Measurements from ENCODE around the gene ACP2.

The ACP2 gene

GRCh38 chr11:47271328-47271727 is 22.7 kb upstream of the ACP2 start:
- Histone ChIP-seq H4K20me1 (ENCODE audit: insufficient read depth, low read length) (0 out of 2 replicates have a peak, but pooled peaks cover 10% of the 10 kb centered on the region), H3K27me3 (replicated peaks; ENCODE audit: insufficient read depth, low read length) (no peaks in the 10 kb centered on the region), H3K9ac (ENCODE audit: low read length) (peak overlapping the region; percentile 86; the same call in 1 of the 2 replicates), H3K4me3 (ENCODE audit: low read length) (peak overlapping the region; percentile 86), H3K4me2 (ENCODE audit: low read depth, low read length) (peak overlapping the region; percentile 94), H2AFZ (ENCODE audit: low read length) (peak overlapping the region; percentile 8; the same call in 1 of the 2 replicates), H3K79me2 (ENCODE audit: low read length) (peaks cover 46% of the 10 kb centered on the region), H3K27ac (ENCODE audit: low read length) (peak overlapping the region; percentile 35; the same call in 1 of the 2 replicates), H3K9me2 (replicated peaks; ENCODE audit: insufficient read depth, low read length) (no peaks in the 10 kb centered on the region), H3K9me3 (replicated peaks; ENCODE audit: insufficient read depth, low read length) (no peaks in the 10 kb centered on the region), H3F3A (ENCODE audit: insufficient read depth, low read length) (peaks cover 17% of the 10 kb centered on the region), H3K4me1 (ENCODE audit: low read length) (peaks cover 26% of the 10 kb centered on the region), H3K36me3 (replicated peaks; ENCODE audit: insufficient read depth, low read length) (peaks cover 7% of the 10 kb centered on the region)
- no peak for DNase-seq
- TF ChIP-seq CTCF (IDR thresholded peaks at IDR 0.05; ENCODE audit: low read length): no peak

- Histone ChIP-seq H3K79me2 (ENCODE audit: low read length) (peaks cover 46% of the 10 kb centered on the region), H3K27me3 (replicated peaks; ENCODE audit: insufficient read depth, low read length) (no peaks in the 10 kb centered on the region), H3K4me1 (ENCODE audit: low read length) (peaks cover 26% of the 10 kb centered on the region), H3F3A (ENCODE audit: insufficient read depth, low read length) (peaks cover 17% of the 10 kb centered on the region), H3K9ac (ENCODE audit: low read length) (peak overlapping the region; percentile 86), H2AFZ (ENCODE audit: low read length) (peak overlapping the region; percentile 8; the same call in 1 of the 2 replicates), H3K4me3 (ENCODE audit: low read length) (peak overlapping the region; percentile 86), H4K20me1 (ENCODE audit: insufficient read depth, low read length) (0 out of 2 replicates have a peak, but pooled peaks cover 10% of the 10 kb centered on the region), H3K9me2 (replicated peaks; ENCODE audit: insufficient read depth, low read length) (no peaks in the 10 kb centered on the region), H3K4me2 (ENCODE audit: low read depth, low read length) (peak overlapping the region; percentile 94), H3K36me3 (replicated peaks; ENCODE audit: insufficient read depth, low read length) (peaks cover 7% of the 10 kb centered on the region; the same call in 1 of the 2 replicates), H3K9me3 (replicated peaks; ENCODE audit: insufficient read depth, low read length) (no peaks in the 10 kb centered on the region), H3K27ac (ENCODE audit: low read length) (peak overlapping the region; percentile 79; the same call in 1 of the 2 replicates)
- TF ChIP-seq EZH2phosphoT487 (IDR thresholded peaks at IDR 0.05; ENCODE audit: low read length) (no peak), CTCF (IDR thresholded peaks at IDR 0.05; ENCODE audit: low read length) (peak; percentile 27)
- DNase-seq: peak; percentile 26
Measured at GRCh38 chr11:47270331-47271271, 22.0 kb upstream of the ACP2 start.

- Histone ChIP-seq H3F3A (ENCODE audit: insufficient read depth, low read length) (peaks cover 17% of the 10 kb centered on the region), H2AFZ (ENCODE audit: low read length) (peak within 1 kb of the TSS; percentile 95), H3K9me3 (replicated peaks; ENCODE audit: insufficient read depth, low read length) (no peaks in the 10 kb centered on the region), H4K20me1 (ENCODE audit: insufficient read depth, low read length) (0 out of 2 replicates have a peak, but pooled peaks cover 10% of the 10 kb centered on the region), H3K79me2 (ENCODE audit: low read length) (peaks cover 45% of the 10 kb centered on the region), H3K4me1 (ENCODE audit: low read length) (peaks cover 26% of the 10 kb centered on the region), H3K36me3 (replicated peaks; ENCODE audit: insufficient read depth, low read length) (peaks cover 7% of the 10 kb centered on the region; the same call in 1 of the 2 replicates), H3K4me2 (ENCODE audit: low read depth, low read length) (peak within 1 kb of the TSS; percentile 94), H3K27me3 (replicated peaks; ENCODE audit: insufficient read depth, low read length) (no peaks in the 10 kb centered on the region), H3K27ac (ENCODE audit: low read length) (peak within 1 kb of the TSS; percentile 79), H3K9me2 (replicated peaks; ENCODE audit: insufficient read depth, low read length) (no peaks in the 10 kb centered on the region), H3K4me3 (ENCODE audit: low read length) (peak within 1 kb of the TSS; percentile 86), H3K9ac (ENCODE audit: low read length) (peak within 1 kb of the TSS; percentile 86)
- TF ChIP-seq CTCF (IDR thresholded peaks at IDR 0.05; ENCODE audit: low read length): no peak
- no peak for TF ChIP-seq EZH2 (optimal IDR thresholded peaks at IDR 0.05; ENCODE audit: low read depth, low read length)
- TF ChIP-seq EZH2phosphoT487 (IDR thresholded peaks at IDR 0.05; ENCODE audit: low read length): no peak
- peak; percentile 92 for DNase-seq
Measured at GRCh38 chr11:47269829-47270305, 21.3 kb upstream of the ACP2 start, which contains the start of gene MADD. Gene MADD (plus strand): TSS chr11:47270133.
